Loucy (cell line): ENCODE data around the gene IGFBPL1.
"Not testable (repeated sequence)": the region's sequence is repeated elsewhere in the genome, so short reads cannot be mapped to it uniquely, and the experiment has no call there.

Experiments
- H2AFZ ChIP-seq: fragments of 200-600 bp; sonication (generic); 2 replicates; pipeline ENCODE4 v1.6.0; 2016; ENCODE audit warnings: antibody characterized with exemption, mild to moderate bottlenecking, low read length, moderate library complexity
- H3F3A ChIP-seq: fragments of 200-600 bp; 2 replicates; pipeline ENCODE4 v1.6.0; 2016; ENCODE audit warnings: antibody characterized with exemption, low read depth, mild to moderate bottlenecking
- H3K27me3 ChIP-seq: fragments of 200-600 bp; sonication (generic); 2 replicates; pipeline ENCODE4 v1.6.1; 2014; ENCODE audit warnings: low read length, mild to moderate bottlenecking; ENCODE audit not compliant: insufficient read depth, poor library complexity, severe bottlenecking
- H3K36me3 ChIP-seq: fragments of 200-600 bp; sonication (generic); 2 replicates; pipeline ENCODE4 v1.6.1; 2016; ENCODE audit warnings: low read length; ENCODE audit not compliant: insufficient read depth
- H3K4me1 ChIP-seq: fragments of 200-600 bp; sonication (generic); 2 replicates; pipeline ENCODE4 v1.5.1; 2014; ENCODE audit warnings: low read length, mild to moderate bottlenecking; ENCODE audit not compliant: insufficient read depth, poor library complexity, severe bottlenecking
- H3K4me2 ChIP-seq: fragments of 200-600 bp; sonication (generic); 2 replicates; pipeline ENCODE4 v1.6.0; 2014; ENCODE audit warnings: antibody characterized with exemption, low read length, low read depth, mild to moderate bottlenecking; ENCODE audit not compliant: poor library complexity, severe bottlenecking
- H3K4me3 ChIP-seq: fragments of 200-600 bp; sonication (generic); 2 replicates; pipeline ENCODE4 v1.5.1; 2014; ENCODE audit warnings: low read length, mild to moderate bottlenecking, mixed read lengths; ENCODE audit not compliant: poor library complexity, severe bottlenecking
- H3K79me2 ChIP-seq: fragments of 200-600 bp; sonication (generic); 2 replicates; pipeline ENCODE4 v1.6.1; 2014; ENCODE audit warnings: low read length; ENCODE audit not compliant: insufficient read depth
- H3K9ac ChIP-seq: fragments of 200-600 bp; sonication (generic); 2 replicates; pipeline ENCODE4 v1.6.0; 2014; ENCODE audit warnings: mild to moderate bottlenecking, low read depth, low read length, moderate library complexity; ENCODE audit not compliant: poor library complexity, severe bottlenecking
- H3K9me2 ChIP-seq: fragments of 200-600 bp; sonication (generic); replicated peaks from 2 replicates; pipeline ENCODE4 v1.6.1; 2016; ENCODE audit warnings: low read depth, low read length, mixed read lengths
- H3K9me3 ChIP-seq: fragments of 200-600 bp; sonication (generic); 2 replicates; pipeline ENCODE4 v1.6.1; 2014; ENCODE audit warnings: mild to moderate bottlenecking, antibody characterized with exemption, low read length, low read depth; ENCODE audit not compliant: insufficient read depth
- H4K20me1 ChIP-seq: fragments of 200-600 bp; sonication (generic); 2 replicates; pipeline ENCODE4 v1.6.0; 2014; ENCODE audit warnings: antibody characterized with exemption, low read length, mild to moderate bottlenecking; ENCODE audit not compliant: insufficient read depth, poor library complexity, severe bottlenecking
- EZH2phosphoT487 ChIP-seq: fragments of 200-600 bp; IDR thresholded peaks from 2 replicates; pipeline ENCODE4 v1.6.1; 2018; ENCODE audit warnings: antibody characterized with exemption, mild to moderate bottlenecking, moderate library complexity, borderline replicate concordance
- TF ChIP-seq, protein P1 (sequence below): fragments of 200-600 bp; sonication (generic); conservative IDR thresholded peaks from 2 replicates; pipeline ENCODE4 v1.5.1; 2014; ENCODE audit warnings: mild to moderate bottlenecking, antibody characterized with exemption, low read length

The IGFBPL1 gene, protein sequence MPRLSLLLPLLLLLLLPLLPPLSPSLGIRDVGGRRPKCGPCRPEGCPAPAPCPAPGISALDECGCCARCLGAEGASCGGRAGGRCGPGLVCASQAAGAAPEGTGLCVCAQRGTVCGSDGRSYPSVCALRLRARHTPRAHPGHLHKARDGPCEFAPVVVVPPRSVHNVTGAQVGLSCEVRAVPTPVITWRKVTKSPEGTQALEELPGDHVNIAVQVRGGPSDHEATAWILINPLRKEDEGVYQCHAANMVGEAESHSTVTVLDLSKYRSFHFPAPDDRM

DNA sequence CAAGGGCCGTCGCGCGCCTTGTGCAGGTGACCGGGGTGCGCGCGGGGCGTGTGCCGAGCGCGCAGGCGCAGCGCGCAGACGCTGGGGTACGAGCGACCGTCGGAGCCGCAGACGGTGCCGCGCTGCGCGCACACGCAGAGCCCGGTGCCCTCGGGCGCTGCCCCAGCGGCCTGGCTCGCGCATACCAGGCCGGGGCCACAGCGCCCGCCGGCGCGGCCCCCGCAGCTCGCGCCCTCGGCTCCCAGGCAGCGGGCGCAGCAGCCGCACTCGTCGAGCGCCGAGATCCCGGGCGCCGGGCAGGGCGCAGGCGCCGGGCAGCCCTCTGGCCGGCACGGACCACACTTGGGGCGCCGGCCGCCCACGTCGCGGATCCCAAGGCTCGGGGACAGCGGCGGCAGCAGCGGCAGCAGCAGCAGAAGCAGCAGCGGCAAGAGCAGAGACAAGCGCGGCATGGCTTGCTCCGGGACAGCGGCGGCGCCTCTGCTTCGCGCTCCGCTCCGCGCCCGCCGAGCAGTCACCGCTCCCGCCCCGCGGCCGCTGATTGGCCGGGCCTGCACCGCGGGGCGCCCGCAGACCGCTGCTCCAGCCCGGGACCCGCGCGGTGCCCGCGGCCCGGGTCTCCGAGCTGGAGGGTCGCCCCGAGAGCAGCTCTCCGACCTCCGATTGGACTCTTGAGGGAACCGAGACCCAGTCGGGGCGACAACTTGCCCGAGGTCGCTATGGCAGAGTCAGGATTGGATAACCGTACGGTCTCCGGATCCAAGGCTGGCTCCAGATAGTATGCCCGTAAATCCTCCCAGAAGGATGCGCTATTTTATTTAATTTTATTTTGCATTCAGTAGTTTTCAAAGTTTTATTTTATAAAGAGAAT lies at the start of gene IGFBPL1:
TSS of gene IGFBPL1 (minus strand) at position 482 of the 871 bp plus-strand sequence. CDS start at position 452, 30 bp downstream.
- Histone ChIP-seq H3K4me1 (no peaks in the 10 kb centered on the region), H3K4me2 (no peak within 1 kb of the TSS), H3K9ac (no peak within 1 kb of the TSS), H2AFZ (no peak within 1 kb of the TSS), H3K9me2 (no peaks in the 10 kb centered on the region), H3K9me3 (no peaks in the 10 kb centered on the region), H4K20me1 (no peaks in the 10 kb centered on the region), H3K79me2 (no peaks in the 10 kb centered on the region), H3K27me3 (no peaks in the 10 kb centered on the region), H3K36me3 (no peaks in the 10 kb centered on the region), H3F3A (no peaks in the 10 kb centered on the region), H3K4me3 (no peak within 1 kb of the TSS)
- no peak for TF ChIP-seq EZH2phosphoT487
- TF ChIP-seq, protein P1, sequence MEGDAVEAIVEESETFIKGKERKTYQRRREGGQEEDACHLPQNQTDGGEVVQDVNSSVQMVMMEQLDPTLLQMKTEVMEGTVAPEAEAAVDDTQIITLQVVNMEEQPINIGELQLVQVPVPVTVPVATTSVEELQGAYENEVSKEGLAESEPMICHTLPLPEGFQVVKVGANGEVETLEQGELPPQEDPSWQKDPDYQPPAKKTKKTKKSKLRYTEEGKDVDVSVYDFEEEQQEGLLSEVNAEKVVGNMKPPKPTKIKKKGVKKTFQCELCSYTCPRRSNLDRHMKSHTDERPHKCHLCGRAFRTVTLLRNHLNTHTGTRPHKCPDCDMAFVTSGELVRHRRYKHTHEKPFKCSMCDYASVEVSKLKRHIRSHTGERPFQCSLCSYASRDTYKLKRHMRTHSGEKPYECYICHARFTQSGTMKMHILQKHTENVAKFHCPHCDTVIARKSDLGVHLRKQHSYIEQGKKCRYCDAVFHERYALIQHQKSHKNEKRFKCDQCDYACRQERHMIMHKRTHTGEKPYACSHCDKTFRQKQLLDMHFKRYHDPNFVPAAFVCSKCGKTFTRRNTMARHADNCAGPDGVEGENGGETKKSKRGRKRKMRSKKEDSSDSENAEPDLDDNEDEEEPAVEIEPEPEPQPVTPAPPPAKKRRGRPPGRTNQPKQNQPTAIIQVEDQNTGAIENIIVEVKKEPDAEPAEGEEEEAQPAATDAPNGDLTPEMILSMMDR, result no peak

DNA sequence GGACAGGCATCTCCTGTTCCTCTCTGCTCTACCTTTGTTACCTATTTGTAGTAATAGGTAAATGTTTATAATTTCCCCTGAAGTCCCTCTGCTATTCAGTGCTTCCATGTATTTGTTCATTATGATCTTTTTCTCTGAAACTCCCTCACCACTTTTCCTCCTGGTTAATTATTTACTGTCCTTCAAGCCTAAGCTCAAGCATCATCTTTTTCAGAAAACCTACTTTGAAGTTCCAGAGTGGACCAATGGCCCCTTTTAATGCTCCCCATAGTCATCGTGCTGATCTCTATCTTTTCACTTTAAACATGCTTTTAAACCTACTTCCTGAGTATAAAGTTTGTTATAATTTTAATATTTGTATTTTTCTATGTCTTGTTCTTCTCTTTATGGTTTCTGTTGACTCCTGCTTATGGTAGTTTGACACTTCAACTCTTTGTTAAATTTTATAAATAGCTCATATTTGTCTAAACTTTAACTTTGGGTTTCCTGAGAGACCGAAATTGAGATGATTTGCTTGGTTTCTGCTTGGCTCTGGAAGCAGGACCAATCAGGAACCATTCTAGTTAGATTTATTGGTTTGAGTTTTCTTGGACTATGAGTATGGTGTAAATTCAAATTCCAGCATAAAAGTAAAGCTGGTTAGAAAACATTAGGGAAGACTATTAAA lies 48.5 kb upstream of the IGFBPL1 start:
- not testable (repeated sequence) for H3F3A ChIP-seq, H3K27me3 ChIP-seq, H3K9me3 ChIP-seq, H2AFZ ChIP-seq, H3K9ac ChIP-seq, H3K4me1 ChIP-seq, H3K36me3 ChIP-seq, H3K9me2 ChIP-seq, H3K4me3 ChIP-seq, H3K4me2 ChIP-seq, H4K20me1 ChIP-seq, H3K79me2 ChIP-seq

DNA sequence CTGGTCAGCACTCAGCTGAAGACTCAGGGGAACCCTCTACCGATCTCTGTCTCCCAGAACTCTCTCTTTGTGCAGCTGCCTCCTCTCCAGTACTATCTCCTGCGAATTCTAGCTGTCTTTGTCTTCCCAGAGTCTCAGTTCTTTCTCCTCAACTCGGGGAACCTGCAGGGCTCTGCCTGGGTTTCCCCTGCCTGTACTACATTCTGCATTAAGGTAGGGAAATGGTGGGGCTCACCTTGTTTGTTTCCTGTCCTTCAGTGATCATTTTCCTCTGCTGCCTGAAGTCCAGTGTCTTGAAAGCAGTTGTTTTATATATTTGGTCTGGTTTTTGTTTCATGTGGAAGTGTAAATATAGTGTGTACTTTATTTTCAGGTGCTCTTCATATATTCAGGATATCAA lies 43.1 kb upstream of the IGFBPL1 start:
- Histone ChIP-seq H3K4me2 (no peak overlapping the region), H4K20me1 (no peaks in the 10 kb centered on the region), H2AFZ (no peak overlapping the region), H3K4me1 (no peaks in the 10 kb centered on the region), H3K27me3 (no peaks in the 10 kb centered on the region), H3K36me3 (no peaks in the 10 kb centered on the region), H3K79me2 (no peaks in the 10 kb centered on the region), H3K9me2 (no peaks in the 10 kb centered on the region), H3K9ac (no peak overlapping the region), H3K9me3 (no peaks in the 10 kb centered on the region), H3F3A (no peaks in the 10 kb centered on the region), H3K4me3 (no peak overlapping the region)
- TF ChIP-seq, protein P1, result no peak
- TF ChIP-seq EZH2phosphoT487, result no peak
